Endothelial cell of umbilical vein (primary cell): Measurements from ENCODE around the gene AIM2. TPM values are rescaled to one million over a fixed set of nuclear protein-coding genes. Genes with fewer than 3 reads are reported as not detected.

Experiments used
- BruUV-seq: library from RNA; stranded (reverse); fragments of 400-500 nt; replicated peaks from 2 replicates; lab custom pipeline; 2021; lab: Mats Ljungman, UMichigan
- CTCF ChIA-PET: fragments of 300-600, 350-600 bp; sonication (Branson Sonifier 250); formaldehyde crosslinking; loops from one replicate; lab custom pipeline; 2021; ENCODE audit warnings: antibody characterized with exemption, inconsistent platforms; lab: Charles Lee
- POLR2A ChIA-PET: fragments of 300-600, 350-600 bp; sonication (Branson Sonifier 250); formaldehyde crosslinking; loops from one replicate; lab custom pipeline; 2021; ENCODE audit warnings: antibody characterized with exemption, inconsistent platforms; lab: Charles Lee
- DNase-seq: peaks from one replicate; pipeline ENCODE4 v3.0.0-alpha.2; 2011; ENCODE audit warnings: low read depth, low spot score
- FAIRE-seq: peaks from 2 replicates; lab custom pipeline; 2011; peaks lifted over from hg19 to GRCh38; lab: Jason Lieb, UNC
- H2AFZ ChIP-seq: 2 replicates; pipeline ENCODE4 v1.6.0; 2012; ENCODE audit warnings: low read depth, low read length, control low read depth, inconsistent platforms
- H3K27ac ChIP-seq: 2 replicates; pipeline ENCODE4 v1.5.1; 2011; ENCODE audit warnings: low read depth, mild to moderate bottlenecking, control low read depth, low read length, moderate library complexity; ENCODE audit not compliant: insufficient read depth
- H3K27me3 ChIP-seq, 2 experiments: 2 replicates each; pipeline versions ENCODE4 v1.6.0 to v1.6.1; 2011; ENCODE audit warnings: low read length in 2 of 2, mixed read lengths in 1 of 2; ENCODE audit not compliant: control insufficient read depth in 2 of 2, insufficient read depth in 2 of 2
- H3K36me3 ChIP-seq, 2 experiments: 2 replicates in 1 of 2; 3 replicates in 1 of 2; pipeline ENCODE4 v1.5.1; 2011; ENCODE audit warnings: low read length in 2 of 2, mild to moderate bottlenecking in 1 of 2, moderate library complexity in 1 of 2; ENCODE audit not compliant: control insufficient read depth in 2 of 2, insufficient read depth in 2 of 2; ENCODE audit errors: extremely low read depth in 1 of 2
- H3K4me1 ChIP-seq: 3 replicates; pipeline ENCODE4 v1.5.1; 2011; ENCODE audit warnings: mild to moderate bottlenecking, low read length; ENCODE audit not compliant: control insufficient read depth, insufficient read depth; ENCODE audit errors: extremely low read depth
- H3K4me2 ChIP-seq: 2 replicates; pipeline ENCODE4 v1.6.1; 2011; ENCODE audit warnings: low read length, control low read depth, mixed read lengths; ENCODE audit not compliant: insufficient read depth
- H3K4me3 ChIP-seq, 3 experiments: fragments of 200-600 bp in 1 of 3; sonication (generic), shearing (Covaris generic) in 1 of 3; replicated peaks in 1 of 3; 2 replicates each; pipeline ENCODE4 v1.5.1; 2011 to 2016; ENCODE audit warnings: control low read depth in 3 of 3, low read length in 3 of 3, mild to moderate bottlenecking in 2 of 3, inconsistent platforms in 1 of 3, low read depth in 1 of 3, moderate library complexity in 1 of 3; ENCODE audit not compliant: insufficient read depth in 1 of 3
- H3K79me2 ChIP-seq: 2 replicates; pipeline ENCODE4 v1.6.0; 2012; ENCODE audit warnings: low read length, inconsistent platforms; ENCODE audit not compliant: control insufficient read depth, insufficient read depth
- H3K9ac ChIP-seq: replicated peaks from 2 replicates; pipeline ENCODE3; 2011; ENCODE audit warnings: low read length, control low read depth; ENCODE audit not compliant: insufficient read depth; ENCODE audit errors: extremely low read depth
- H3K9me1 ChIP-seq: replicated peaks from 3 replicates; pipeline ENCODE4 v1.6.0; 2011; ENCODE audit warnings: mild to moderate bottlenecking, low read length; ENCODE audit not compliant: control insufficient read depth, insufficient read depth; ENCODE audit errors: extremely low read depth
- H3K9me3 ChIP-seq: replicated peaks from 2 replicates; pipeline ENCODE4 v1.5.1; 2012; ENCODE audit warnings: low read length, inconsistent platforms; ENCODE audit not compliant: control insufficient read depth, insufficient read depth
- H4K20me1 ChIP-seq: replicated peaks from 2 replicates; pipeline ENCODE3; 2011; ENCODE audit warnings: mild to moderate bottlenecking, low read length; ENCODE audit not compliant: control insufficient read depth, insufficient read depth; ENCODE audit errors: extremely low read depth
- CTCF ChIP-seq, 2 donors: IDR thresholded peaks; 1 replicate in 1 of 2; 2 replicates in 1 of 2; pipeline ENCODE4 v1.5.1; 2011; ENCODE audit warnings: low read length in 2 of 2, mild to moderate bottlenecking in 2 of 2, moderate library complexity in 2 of 2, control low read depth in 1 of 2, inconsistent platforms in 1 of 2, low read depth in 1 of 2; ENCODE audit not compliant: insufficient read depth in 1 of 2; ENCODE audit errors: extremely low read depth in 1 of 2
- EZH2 ChIP-seq: IDR thresholded peaks from 2 replicates; pipeline ENCODE4 v1.6.1; 2012; ENCODE audit warnings: borderline replicate concordance, low read depth, mild to moderate bottlenecking, moderate library complexity, low read length, inconsistent platforms; ENCODE audit not compliant: severe bottlenecking
- FOS ChIP-seq: IDR thresholded peaks from 2 replicates; pipeline ENCODE4 v1.6.1; 2011; ENCODE audit warnings: mild to moderate bottlenecking, low read length, moderate library complexity, borderline replicate concordance; ENCODE audit not compliant: insufficient read depth
- GATA2 ChIP-seq: IDR thresholded peaks from 2 replicates; pipeline ENCODE4 v1.7.0; 2011; ENCODE audit warnings: low read depth, mild to moderate bottlenecking, moderate library complexity, mixed read lengths, low read length; ENCODE audit not compliant: insufficient read length, insufficient read depth
- JUN ChIP-seq: IDR thresholded peaks from 2 replicates; pipeline ENCODE4 v1.6.1; 2011; ENCODE audit warnings: borderline replicate concordance, low read depth; ENCODE audit not compliant: insufficient read length, insufficient read depth
- MAX ChIP-seq: IDR thresholded peaks from 2 replicates; pipeline ENCODE4 v1.6.1; 2011; ENCODE audit not compliant: insufficient read depth, insufficient read length
- MYC ChIP-seq: IDR thresholded peaks from one replicate; pipeline ENCODE4 v1.6.1; 2011; ENCODE audit warnings: mild to moderate bottlenecking, low read depth, low read length
- POLR2A ChIP-seq: IDR thresholded peaks from 2 replicates; pipeline ENCODE4 v1.6.1; 2012; ENCODE audit warnings: low read depth, mild to moderate bottlenecking, control low read depth, low read length
- POLR2AphosphoS5 ChIP-seq: IDR thresholded peaks from 2 replicates; pipeline ENCODE4 v1.6.1; 2012; ENCODE audit warnings: low read depth, mild to moderate bottlenecking, control low read depth, low read length, moderate library complexity; ENCODE audit not compliant: insufficient read depth
- dilution Hi-C: fragments of 300-500 bp; cut with MboI; formaldehyde crosslinking; loops from one replicate; pipeline ENCODE4 v1.15.0; 2019; ENCODE audit warnings: low sequenced_read_pairs; ENCODE audit not compliant: extremely low pct_ligation_motif_present
- intact Hi-C: fragments of 100-400 bp; cut with micrococcal nuclease; formaldehyde crosslinking; loops from one replicate; pipeline ENCODE4 v1.10.0; 2022
- polyA plus RNA-seq, 4 experiments: library from polyadenylated mRNA; depleted of rRNA in 3 of 4; stranded (reverse) in 3 of 4; unstranded in 1 of 4; fragments of >200 nt; gene quantifications; 2 replicates each; pipeline versions ENCODE4 v1.2.1 to v1.2.3, GENCODE V29; 2011 to 2012; ENCODE audit warnings: missing spikeins in 1 of 4
- total RNA-seq: library from RNA; stranded (reverse); gene quantifications from 2 replicates; pipeline ENCODE4 v1.2.3, GENCODE V29; 2021

The AIM2 gene
- total and polyA plus RNA-seq, 2 donors (not counting 3 experiments of a cell fraction or from before 2014, with no cell fraction given), result not detected

- no TSS peak for BruUV-seq
- Histone ChIP-seq H3K4me3 (no peak overlapping the region), H3K27me3 (peaks cover 0 to 2% of the 10 kb centered on the region in 2 experiments), H3K9me1 (no peaks in the 10 kb centered on the region), H3K9ac (no peak overlapping the region), H3K9me3 (no peaks in the 10 kb centered on the region), H3K79me2 (no peaks in the 10 kb centered on the region), H2AFZ (no peak overlapping the region), H3K27ac (no peak overlapping the region), H4K20me1 (no peaks in the 10 kb centered on the region), H3K36me3 (peaks cover 13 to 14% of the 10 kb centered on the region in 2 experiments), H3K4me2 (no peak overlapping the region), H3K4me1 (peaks cover 5% of the 10 kb centered on the region)
- ChIA-PET POLR2A (no interaction called here), CTCF (interaction anchor here (1.2 kb wide), 1 partner anchor 963 kb away, joined by 3 read pairs; no protein-coding TSS in a partner anchor)
- FAIRE-seq (no peak), DNase-seq (no peak)
- dilution Hi-C loops (no loop called here), intact Hi-C loops (no loop called here)
- TF ChIP-seq EZH2 (no peak), FOS (no peak), POLR2A (no peak), GATA2 (no peak), MYC (no peak), CTCF (IDR thresholded peaks at IDR 0.05; ENCODE audit: extremely low read depth in 1 of 2, insufficient read depth in 1 of 2, low read depth in 1 of 2, low read length in 2 of 2) (no peak), JUN (no peak), POLR2AphosphoS5 (no peak), MAX (no peak)
Measured at GRCh38 chr1:159058751-159059150, 17.8 kb downstream of the AIM2 start.
